ENCODE results near the gene USP28.
"Not testable (repeated sequence)": the region's sequence is repeated elsewhere in the genome, so short reads cannot be mapped to it uniquely, and the experiment has no call there.

- TF ChIP-seq MAX (IDR thresholded peaks at IDR 0.05); CTCF (IDR thresholded peaks at IDR 0.05); POLR2A (IDR thresholded peaks at IDR 0.05; ENCODE audit: low read length); CEBPB (IDR thresholded peaks at IDR 0.05); FOSL2 (IDR thresholded peaks at IDR 0.05); FOSL2 (CRISPR knock-in tag; IDR thresholded peaks at IDR 0.05); GATA3 (IDR thresholded peaks at IDR 0.05; ENCODE audit: borderline replicate concordance); SMC3 (IDR thresholded peaks at IDR 0.05); HOXB5 (CRISPR knock-in tag; IDR thresholded peaks at IDR 0.05); SREBF2 (IDR thresholded peaks at IDR 0.05); JUN (IDR thresholded peaks at IDR 0.05); FOXS1 (CRISPR knock-in tag; IDR thresholded peaks at IDR 0.05): not testable (repeated sequence)
Measured at GRCh38 chr11:113789016-113789415, 86.4 kb downstream of the USP28 start.

All from A549 (cell line).